Stimulated activated CD8-positive, alpha-beta memory T cell treated with anti-CD3 and anti-CD28 coated beads, Interleukin-4, amount 100 ng/mL, for 1 hour (primary cell): ENCODE results near the gene TTC21A.

Experiments used
- DNase-seq, 2 donors: peaks; one replicate each; pipeline ENCODE4 v3.0.0-alpha.2; 2020; ENCODE audit warnings: low read depth in 2 of 2, low spot score in 1 of 2

Gene TTC21A

DNA sequence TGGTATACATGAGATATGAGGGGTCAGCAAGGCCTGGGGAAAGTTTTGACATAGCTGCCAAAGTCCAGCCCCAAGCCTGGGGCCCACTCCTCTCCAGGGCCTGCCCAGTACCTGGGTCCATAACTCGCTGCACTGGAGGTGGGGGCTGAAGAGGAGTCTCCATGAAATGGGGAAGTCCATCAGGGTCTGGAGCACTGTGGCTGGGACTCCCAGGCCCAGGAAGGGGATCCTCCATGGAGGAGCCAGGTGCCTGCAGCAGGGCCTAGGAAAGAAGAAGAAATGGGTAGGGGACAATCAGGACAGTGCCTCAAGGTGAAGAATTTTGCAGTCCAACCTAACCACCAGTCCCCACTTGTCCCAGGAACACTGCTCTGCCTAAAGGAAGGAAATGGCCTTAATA is 8.2 kb upstream of the TTC21A start:
- DNase-seq: no peak

DNA sequence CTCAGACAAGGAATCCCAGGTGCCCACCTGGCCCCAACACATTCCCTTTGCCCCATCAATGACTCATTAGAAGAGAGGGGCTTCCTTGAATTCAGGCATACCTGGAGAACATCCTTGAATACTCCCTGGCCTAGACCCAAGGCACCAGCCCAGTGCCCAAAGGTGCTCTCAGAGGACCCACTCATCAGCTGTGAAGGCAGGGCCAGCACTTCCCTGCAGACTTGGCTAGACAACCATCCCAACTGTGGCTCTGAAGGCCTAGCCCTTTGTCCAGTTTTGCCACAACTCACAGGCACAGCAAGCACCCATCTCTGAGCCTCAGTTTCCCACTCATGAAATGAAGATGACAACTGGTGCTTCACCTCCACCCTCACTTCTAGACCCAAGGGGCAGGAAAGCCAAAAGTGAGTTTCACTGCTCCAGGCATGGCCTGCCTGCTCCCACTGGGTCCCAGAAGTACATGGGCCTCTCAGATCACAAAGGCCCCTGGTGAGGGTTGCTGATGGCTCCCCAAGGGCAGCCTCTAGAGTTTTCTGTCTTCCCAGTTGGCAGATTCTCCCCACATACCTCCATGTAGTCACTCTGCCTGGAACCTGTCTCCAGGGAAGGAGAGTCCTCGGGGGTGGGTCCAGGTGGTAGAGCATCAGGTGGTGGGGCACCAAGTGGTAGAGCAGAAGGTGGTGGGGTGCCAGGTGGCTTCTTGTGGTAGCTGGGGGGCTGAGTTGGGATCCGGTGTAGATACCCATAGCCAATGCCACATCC is 7.6 kb upstream of the TTC21A start:
- no peak for DNase-seq

DNA sequence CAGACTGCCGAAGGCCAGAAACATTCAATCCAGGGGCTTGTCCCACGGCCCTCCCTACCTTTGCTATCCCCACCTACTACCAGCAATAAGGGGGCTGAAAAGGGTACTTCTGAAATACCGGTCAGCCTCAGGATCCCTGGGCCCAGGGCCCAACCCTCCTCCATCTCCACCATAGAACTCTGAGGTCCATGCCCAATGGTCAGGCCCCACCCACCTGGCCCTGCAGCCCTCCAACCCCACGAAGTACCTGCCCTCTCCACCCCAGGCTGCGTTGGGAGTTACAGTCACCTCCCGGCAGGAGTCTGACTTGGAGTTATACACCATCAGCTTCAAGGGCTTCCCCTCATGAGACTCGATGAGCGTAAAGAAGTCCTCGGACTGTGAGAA is 7.0 kb upstream of the TTC21A start:
- no peak for DNase-seq

DNA sequence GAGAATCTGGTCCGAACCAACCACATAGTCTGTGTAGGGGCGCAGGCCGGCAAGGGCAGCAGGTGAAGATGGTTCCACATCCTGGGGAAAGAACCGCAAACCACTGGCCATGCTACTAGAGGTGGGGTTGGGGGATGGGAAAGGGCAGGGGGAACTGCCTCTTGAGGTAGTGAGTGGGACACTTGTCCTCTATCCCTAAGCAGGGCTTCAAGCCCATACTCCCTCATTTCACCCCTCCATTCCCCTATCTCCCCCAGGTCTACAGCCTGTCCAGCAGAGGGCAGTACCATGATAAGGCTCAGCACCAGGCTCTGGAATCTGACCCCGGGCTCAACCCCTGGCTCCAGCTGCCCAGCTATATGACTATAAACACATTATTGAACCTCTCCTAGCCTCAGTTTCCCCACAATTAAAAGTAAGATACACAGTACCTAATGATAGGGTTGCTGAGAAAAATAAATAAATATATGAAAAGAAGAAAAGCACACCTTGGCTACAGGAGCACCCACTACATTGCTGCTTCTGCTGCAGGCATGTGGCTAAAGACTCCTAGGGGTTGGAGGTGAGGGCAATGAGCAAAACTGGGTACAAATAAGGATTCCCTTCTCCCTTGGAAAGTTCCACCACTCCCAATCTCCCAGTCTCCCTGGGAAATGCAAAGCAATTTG is 6.3 kb upstream of the TTC21A start:
- peak in 1 of 2 donors; percentile 16 for DNase-seq

DNA sequence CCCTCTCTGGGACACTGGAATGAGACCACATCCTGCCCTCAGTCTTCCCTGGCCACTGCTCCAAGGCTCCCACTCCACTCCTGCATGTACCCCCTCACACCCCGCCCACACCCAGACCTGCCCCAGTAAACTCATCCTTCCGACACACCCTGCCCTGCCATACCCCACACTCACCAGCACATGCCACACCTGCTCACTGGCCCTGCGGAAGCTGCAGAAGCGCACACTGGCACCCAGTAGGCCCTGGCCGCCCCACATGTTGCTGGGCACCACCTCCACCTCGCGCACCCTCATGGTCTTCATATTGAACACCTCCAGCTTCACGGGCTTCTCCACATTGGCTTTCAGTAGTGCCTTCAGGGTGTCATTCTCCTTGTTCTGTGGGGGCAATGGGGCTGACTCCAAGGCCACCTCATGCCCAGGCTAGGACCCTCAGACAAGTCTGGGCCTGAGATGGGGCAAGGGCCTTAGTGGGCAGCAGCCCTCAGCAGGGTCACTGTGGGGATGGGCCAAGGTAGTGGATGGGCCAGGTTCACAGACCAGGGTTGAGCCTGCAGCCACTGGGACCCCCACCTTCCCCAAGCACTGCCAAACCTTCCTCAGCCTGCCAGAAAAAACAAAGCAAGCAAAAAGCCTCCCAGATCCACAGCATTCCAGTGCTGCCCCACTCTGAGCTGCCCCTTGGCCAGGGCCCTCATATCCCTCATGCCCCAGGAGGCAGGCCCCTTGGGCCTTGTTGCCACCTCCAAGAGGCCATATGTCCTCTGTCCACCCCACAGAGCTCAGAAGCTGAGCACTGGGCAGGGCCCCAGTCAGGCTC is 4.8 kb upstream of the TTC21A start:
- DNase-seq: no peak

DNA sequence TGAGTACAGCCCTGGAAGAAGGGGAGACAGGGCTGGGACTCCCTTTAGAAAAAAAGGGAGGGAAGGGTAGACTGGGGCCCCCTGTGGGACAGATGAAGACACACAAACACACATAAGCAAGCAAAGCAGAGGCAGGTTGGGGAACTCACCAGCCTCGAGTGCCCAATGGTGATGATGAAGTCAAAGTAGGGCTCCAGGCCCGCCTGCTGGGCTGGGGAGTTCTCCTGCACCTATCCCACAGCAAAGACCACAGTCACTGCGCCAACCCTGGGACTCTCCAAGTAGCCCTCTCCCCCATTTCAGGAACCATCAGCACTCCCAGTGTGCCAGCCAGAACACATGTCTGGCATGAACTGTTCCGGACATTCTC is 4.2 kb upstream of the TTC21A start:
- DNase-seq: no peak

DNA sequence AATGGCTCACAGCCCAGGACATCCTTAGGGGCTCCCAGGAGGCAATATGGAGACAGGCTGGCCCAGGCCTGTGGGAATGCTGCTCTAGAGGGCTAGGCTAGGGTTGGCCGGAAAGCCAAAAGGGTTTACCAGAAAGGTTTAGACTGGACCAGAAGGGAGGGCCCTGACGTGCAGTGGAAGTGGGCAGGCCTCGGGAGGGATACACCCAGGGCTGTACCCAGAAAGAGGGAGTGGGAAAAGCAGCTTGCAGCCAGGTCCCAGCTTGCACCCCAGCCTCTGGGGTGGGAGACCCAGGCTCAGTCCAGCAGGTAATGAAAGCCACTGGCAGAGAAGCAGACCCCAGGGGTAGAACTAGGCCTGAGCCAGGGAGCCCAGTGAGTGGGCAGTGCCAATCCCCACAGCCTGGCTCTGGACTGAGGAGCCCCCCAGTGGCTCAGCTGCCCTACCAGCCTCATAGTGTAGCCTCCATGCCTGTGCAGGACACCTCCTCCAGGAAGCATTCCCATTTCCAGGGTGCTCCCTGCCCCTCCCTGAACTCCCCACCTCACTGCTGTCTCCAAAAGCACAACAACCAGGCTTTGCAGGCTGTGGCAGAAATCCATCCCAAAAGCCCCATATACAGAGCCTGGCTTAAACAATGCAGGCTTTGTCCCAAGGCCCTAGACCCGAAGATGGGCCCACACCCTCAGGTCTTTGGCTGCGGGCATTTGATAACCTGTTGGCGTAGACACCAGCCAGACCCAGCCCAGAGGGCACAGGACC is 3.5 kb upstream of the TTC21A start:
- DNase-seq: no peak

DNA sequence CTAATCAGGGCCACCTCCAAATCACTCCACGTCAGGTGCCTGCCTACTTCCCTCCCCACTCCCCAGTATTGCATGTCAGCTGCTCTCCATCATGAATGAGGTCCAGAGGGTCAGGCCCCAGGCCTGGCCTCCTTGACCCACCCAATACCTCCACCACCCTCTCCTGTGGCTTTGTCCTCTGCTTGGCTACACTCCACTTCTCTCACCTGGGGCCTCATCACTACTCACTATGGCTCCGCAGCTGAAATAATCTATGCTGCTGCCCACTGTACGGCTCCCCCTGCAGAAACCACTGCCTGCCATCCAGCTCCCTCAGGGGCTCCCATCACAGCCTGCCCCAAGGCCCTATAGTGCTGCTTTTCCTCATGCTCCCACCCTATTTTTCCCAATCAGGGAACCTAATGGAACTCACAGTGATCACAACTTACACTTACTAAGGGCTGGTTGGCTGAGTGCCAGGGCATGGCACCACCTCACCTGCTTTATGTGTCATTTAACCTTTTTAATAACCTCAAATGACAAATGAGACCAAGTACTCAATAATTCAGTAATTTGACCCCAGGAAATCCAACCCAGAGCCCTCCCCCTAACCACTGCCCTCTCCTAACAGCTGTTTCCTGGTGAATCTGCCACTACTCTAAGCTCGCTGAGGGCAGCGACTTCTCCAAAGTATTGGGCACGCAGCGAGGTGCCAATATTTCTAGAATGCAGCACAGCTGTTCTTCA is 2.4 kb upstream of the TTC21A start:
- DNase-seq: no peak

DNA sequence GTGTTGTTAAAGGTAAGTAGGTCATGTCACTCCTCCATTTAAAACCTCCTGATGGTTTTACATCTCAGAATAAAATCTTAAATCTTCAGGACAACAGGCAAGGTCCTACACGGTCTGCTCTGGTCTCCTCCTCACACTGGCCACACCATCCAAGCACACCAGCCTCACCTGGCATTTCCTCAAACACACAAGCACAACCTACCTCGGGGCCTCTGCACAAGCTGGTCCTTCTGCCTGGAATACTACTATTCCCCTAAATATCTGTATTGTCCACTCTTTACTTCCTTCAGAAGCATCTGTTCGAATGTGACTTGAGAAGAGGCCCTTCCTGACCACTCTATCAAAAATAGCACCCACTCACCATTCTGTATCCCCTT is 1.8 kb upstream of the TTC21A start:
- DNase-seq: no peak

DNA sequence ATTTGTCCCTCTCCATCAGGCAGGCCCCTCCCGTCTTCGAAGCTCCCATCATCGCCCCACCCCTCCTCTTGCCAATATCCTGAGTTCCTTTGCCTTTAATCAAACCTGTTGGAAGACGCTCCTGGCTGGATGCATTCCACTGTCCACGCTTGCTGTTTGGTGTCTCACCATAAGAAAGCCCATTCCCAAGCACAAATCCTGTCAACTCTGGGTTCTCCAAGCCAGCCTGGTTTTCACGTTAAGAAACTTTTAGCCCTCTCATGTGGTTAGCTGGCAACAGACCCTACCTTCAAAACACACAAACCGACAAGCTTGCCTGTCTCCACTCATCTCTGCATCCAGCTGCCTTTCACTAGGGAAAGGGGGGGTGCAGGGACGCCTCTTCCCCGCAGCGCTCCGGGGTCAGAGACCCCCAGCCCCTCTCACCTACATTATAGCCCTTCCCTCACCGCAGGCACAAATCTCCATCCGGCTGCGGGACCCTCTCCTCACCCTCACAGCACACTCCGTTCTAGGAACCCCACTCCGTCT is 1.1 kb upstream of the TTC21A start:
- no peak for DNase-seq

DNA sequence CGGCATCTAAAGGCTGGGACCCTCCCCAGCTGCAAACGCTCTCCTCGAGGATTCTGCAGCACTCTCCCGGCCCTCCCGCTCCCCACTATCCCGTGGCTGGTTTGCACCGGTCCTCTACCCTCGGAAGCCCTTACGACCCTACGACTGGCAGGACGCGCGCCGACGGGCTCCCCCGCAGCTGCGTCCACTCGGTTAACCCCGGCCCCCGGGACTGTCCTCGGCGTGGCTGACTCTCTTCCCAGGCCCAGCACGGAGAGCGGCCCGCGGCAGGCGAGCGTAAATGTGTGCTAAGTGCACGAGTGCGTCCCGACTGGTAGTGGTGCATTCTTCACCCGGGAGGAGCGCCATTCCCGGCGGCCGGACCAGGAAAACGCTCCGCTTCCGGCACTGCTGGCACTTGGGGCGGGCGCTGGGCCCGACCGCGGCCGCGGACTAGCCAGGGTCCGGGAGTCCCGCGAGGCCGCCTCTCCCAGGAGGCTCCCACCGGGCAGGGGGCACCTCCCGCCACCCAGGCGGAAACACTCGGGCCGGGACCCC is 561 bp upstream of the TTC21A start:
- DNase-seq: no peak

DNA sequence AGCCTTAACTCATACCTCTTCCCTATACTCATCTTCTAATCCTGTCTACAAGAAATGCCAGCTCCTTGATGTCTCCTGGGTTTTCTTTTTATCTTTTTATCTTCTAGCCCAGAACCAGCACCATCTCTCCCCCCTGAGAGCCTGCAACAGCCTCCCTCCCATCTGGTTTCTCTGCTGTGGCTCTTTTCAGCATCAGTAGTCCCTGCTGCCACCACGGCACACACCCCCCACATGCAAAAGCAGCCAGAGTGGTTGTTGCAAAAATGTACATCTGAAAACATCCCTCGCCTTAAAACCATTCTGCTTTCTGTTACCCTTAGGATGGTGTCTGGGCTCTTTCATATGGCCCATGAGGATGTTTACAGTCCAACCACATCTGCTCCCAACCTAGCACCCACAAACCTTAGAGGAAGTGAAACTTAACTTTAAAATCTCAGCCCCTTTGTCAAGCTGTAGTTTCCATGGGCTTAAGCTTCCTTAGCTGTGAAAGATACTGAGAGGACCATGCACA is 775 bp downstream of the TTC21A start:
- no peak for DNase-seq

DNA sequence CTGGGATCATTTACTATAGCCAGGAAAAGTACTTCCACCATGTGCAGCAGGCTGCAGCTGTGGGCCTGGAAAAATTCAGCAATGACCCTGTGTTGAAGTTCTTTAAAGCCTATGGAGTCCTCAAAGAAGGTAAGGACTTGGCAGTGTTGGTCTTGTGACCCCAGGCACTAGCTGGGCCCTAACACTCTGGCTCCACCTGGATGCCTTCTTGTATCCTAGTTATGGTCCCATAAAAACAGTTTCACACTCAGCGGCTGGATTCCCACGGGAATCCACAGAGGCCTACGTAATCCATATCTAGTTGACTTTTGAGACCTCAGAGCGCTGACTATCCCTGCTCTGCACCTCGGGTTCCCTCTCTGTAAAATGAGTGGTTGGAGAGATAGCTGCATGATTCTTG is 1.6 kb downstream of the TTC21A start:
- no peak for DNase-seq

DNA sequence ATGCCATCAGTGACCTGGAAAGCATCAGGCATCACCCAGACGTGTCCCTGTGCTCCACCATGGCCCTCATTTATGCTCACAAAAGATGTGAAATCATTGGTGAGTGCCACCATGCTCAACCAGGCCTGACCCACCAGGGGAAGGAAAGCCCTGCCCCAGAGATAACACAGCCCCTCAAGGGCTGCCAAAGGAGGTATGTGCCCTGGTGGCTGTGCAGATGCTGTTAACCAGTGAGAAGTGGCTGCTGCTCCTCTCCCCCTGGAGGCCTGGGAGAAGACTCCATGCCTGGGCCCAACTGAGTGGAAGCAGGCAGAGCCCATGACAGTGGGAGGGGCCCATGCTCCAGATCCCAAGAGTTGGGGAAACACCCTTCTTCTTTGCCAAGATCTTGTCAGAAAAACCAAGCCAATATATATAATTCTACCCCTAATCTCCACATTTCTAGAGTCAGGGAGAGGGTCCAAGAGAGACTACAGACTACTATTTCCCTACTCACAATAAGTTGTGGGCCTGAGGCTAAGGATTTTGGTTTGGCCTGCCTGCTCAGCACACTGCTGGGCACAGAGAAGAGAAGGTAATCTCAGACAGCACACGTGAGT is 2.7 kb downstream of the TTC21A start:
- no peak for DNase-seq

DNA sequence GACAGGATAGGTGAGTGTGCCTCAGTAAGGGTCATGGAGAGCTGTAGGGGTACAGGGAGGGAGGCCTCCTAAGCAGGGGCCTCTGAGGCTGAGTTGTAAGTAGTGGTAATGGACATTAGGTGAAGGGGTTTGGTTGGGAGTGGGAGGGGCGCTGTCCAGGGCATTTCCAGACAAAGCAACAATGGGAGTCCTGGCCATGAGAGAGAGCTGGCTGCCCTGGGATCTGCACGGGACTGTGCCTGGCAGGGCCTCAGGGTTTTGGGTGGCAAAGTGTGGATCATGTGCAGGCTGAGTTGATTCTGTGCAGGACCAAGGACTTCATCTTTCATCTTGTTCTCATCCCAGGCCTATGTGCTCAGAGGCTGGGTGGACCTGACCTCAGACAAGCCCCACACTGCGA is 4.6 kb downstream of the TTC21A start:
- no peak for DNase-seq

DNA sequence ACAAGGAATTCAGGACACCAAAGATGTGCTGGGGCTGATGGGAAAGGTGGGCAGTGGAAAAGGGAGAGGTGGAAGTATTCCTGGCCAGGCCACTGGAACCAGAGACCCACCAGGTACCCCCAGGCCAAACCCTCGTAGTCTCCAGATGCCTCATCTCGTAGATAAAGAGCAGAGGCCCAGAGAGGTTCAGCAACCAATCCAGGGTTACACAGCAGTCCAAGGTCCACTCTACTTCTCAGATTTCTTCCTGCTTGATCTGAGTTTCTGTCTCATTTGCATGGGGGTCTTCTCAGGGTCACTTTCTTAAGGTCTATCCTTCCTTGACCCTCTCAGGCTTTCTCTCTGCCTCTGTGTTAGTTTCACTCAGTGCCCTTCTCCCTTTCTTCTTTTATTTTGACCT is 5.1 kb downstream of the TTC21A start:
- no peak for DNase-seq

DNA sequence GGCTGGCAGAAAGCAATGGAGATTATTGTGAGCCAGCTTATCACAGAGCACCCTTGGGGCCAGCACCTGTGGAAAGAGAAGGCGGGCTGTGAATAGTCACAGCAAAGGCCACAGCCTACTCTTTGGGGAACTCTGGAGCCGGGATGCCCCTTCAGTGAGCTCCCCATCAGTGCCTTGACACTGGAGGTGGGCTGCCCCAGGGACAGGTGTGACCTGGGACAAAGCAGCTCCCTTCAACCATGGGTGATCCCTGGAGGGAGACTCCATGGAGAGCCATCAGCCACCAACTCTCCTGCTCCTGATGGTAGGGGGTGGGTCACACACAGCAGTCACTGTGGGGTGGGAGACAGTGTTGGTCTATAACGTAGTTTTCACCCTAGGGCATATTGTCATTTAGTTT is 5.8 kb downstream of the TTC21A start:
- no peak for DNase-seq

DNA sequence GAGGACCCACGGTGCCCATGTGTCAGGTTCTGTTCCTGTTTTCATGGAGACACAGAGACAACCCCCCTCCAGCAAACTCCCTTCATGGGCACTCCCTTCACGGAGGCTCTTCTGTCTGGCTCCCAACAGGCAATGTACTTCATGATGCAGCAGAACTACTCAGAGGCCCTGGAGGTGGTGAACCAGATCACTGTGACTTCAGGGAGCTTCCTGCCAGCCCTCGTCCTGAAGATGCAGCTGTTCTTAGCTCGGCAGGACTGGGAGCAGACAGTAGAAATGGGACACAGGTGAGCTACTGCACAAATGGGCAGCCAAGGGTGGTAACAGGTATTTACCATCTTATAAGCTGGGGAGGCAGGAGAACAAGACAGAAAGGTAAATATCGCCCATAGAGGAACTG is 7.0 kb downstream of the TTC21A start:
- no peak for DNase-seq

DNA sequence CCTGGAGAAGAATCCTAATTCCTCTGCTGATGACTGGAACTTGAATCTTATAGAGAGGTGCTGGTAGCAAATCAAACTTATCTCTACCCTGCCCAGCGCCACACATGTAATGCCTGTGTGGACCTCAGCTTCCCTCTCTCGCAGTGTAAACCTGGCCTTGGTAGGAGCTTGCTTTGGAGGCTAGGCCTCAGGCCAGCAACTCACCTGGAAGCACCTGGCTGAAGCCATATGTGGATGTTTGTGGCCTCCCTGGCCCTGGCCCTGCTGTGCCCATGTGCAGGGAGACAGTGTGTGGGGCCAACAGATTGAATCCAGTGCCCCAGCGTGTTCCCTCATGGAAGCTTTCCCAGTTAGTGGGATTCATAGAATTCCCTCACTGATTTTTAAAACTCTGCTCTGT is 8.4 kb downstream of the TTC21A start:
- no peak for DNase-seq

DNA sequence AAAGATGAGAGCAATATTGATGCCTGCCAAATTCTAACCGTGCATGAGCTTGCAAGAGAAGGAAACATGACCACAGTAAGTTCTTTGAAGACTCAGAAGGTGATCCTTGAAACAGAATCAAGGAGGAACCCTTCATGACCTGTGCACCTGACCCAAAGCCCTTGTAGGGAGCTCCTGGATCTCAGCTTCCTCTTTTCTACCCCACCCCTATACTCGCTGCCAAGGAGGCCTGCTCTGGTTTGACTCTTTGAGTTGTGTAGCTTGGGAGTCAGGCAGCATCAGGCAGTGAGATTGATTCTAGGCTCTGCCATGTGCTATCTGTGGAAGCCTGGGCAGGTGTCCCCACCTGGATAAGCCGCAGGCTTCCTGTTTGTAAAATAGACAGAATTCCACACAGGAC is 10.6 kb downstream of the TTC21A start:
- no peak for DNase-seq
